COR-L47 (cell line): Measurements from ENCODE around the gene VWF.

Experiments used
- DNase-seq: peaks from one replicate; lab custom pipeline; 2025; lab: John Stamatoyannopoulos, UW

Gene VWF

GRCh38 chr12:6058481-6059161 lies 65.8 kb downstream of the VWF start:
- no peak for DNase-seq

DNA sequence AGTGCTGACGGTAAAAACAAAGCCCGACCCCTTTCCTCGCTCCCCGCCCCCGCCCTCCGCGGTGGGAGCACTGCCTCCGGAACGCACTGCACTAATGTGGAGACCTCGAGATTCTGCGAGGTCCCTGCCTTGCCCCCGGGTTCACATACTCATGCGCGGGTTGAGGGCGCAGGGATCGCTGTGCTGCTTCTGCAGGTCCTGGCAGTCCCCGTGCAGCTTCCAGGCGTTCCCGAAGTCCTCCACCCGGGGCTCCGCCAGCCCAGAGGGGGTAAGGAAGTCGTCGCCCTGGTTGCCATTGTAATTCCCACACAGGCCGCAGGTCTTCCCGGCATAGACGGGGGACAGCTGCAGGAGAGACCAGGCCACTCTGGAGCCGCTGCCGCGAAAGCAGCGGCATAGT lies 66.8 kb downstream of the VWF start:
- DNase-seq: no peak

DNA sequence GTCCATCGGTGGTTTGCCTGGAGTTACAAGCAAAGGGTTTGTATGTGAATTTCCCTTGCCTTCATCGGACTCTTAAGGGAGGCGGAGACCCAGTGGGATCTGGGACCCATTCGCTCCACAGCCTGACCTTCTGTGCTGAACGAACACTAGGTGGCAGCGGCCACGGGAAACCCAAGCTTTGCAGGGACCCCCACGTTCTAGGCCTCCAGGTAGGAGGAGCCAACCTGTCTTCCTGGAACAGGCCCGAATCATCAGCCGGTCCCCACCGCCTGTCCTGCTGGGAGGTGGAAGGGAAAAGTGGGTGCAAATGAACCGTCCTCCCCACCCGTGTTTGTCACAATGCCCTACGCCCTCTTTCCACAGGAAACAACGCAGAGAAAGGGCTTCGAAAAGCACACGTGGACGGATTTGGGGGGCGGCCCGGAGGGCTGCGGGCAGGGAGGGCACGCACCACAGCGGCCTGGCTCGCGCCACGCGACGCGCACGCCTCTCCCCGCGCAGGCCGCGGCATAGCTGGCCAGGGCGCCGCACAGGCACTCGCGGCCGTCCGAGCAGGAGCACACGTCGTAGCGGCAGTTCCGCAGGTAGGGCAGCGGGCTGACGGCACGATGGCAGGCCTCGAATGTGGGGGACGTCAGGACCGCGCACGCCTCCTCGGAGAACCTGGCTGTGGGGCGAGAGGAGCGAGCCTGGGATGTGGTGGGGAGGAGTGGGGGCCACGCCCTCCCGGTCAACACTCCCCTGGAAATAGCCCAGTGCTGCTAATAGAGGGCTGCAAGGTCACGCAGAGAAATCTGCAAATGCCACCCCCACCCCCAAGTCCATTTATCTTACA lies 67.8 kb downstream of the VWF start:
- DNase-seq: no peak

GRCh38 chr12:6053541-6053940 lies 70.9 kb downstream of the VWF start:
- no peak for DNase-seq

- no peak for DNase-seq
These were observed 71.5 kb downstream of the VWF start for GRCh38 chr12:6052940-6053329.

- no peak for DNase-seq
These were observed 72.1 kb downstream of the VWF start for GRCh38 chr12:6052206-6052939.

- no peak for DNase-seq
These were observed 74.5 kb downstream of the VWF start for GRCh38 chr12:6049992-6050391.

DNA sequence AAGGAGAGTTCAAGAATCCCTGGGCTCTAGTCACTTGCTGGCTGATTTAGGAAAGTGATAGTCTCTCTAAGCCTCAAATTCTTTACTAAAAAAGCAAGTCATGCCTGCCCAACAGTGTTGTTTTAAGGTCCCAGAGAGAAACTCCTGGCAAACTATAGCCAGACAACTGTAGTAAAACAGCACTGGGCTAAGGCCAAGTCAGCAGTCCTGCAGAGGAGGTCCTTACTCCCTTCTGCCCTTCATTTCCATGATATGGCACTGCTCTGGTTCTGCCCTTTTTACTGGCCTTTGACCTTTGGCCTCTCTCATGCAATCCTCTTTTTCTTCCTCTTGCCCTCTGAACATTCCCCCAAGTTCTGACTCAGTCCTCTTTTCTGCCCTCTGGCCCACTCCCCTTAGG lies 74.9 kb downstream of the VWF start:
- no peak for DNase-seq

DNA sequence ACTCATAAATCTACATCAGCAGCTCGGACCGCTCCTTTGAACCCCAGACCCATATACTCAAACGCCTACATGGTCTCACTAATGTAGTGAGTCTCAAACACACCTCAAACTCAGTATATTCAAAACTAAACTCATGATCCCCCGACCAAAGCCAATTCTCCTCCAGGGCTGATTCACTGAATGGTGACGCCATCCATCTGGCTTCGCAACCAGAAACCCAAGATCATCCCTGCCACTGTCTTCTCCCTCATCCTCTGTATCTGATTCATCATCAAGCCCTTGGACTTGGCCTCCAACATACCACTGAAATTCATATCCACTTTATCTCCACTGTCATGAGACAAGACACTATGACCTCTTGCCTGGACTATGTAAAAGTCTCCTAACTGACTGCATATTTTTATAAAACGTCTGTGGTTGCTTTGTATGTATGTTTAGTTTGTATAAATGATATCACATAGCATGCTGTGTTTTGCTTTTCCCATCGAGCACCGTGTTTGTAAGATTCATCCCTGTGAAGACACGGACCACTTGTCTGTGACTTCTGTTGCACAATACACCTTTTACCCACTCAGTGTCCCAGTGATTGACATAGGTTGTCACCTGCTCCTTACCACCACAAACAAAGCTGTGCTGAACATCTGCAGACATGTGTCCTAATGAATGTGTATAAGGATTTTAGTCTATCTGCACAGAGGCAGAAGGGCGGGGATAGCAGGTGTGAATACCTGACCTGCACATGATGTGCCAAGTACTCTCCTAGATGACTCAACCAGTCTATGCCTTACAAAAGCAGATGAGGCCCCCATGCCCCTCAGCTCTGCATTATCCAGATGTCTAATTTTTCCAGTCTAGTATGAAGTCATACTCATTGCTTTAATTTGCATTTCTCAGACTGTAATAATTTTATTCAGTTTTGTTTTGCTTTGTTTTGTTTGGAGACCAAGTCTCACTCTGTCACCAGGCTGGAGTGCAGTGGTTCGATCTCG lies 76.9 kb downstream of the VWF start:
- DNase-seq: no peak

- no peak for DNase-seq
These were observed 77.8 kb downstream of the VWF start for GRCh38 chr12:6046511-6047180.

DNA sequence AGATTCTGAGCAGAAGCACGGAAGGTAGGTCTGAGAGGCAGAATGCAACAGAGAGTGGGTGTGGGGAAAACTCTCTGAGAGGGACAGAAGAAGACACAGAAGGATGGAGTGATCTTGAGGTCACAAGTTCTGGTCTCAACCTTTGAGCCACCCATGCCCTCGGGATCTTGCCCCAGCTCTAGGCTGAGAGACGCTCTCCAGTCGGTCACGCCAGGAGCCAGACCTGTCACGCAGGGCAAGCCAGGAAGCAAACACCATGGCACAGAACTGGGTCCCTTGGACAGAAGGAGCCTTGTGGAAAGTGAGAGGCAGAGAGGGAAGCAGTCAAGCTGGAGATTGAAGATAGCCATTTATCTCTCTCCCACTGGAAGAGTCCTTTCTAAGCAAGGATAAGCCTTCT lies 79.0 kb downstream of the VWF start:
- DNase-seq: no peak

- no peak for DNase-seq
These were observed 80.4 kb downstream of the VWF start for GRCh38 chr12:6044082-6044481.

- DNase-seq: no peak
These were observed 82.0 kb downstream of the VWF start for GRCh38 chr12:6042446-6042845.

DNA sequence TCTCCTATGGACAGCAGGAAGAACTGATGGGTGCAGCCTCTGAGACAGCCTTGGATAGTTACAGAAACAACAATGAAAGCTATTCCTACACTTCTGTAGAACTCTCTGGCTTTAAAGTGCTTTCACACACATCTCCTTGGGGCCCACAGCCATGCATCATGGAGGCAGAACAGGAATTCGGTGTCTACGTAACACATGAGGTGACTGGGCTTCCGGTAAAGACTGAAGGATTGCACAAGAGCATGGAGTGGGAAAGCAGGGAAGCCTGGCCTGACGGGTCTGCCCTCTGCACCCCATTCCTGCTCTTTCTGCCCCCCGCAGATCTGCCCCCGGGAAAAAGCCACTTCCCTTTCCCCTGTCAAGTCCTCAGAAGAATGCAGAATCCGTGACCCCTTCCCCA lies 82.6 kb downstream of the VWF start:
- DNase-seq: no peak

- DNase-seq: no peak
These were observed 83.7 kb downstream of the VWF start for GRCh38 chr12:6040815-6041214.

DNA sequence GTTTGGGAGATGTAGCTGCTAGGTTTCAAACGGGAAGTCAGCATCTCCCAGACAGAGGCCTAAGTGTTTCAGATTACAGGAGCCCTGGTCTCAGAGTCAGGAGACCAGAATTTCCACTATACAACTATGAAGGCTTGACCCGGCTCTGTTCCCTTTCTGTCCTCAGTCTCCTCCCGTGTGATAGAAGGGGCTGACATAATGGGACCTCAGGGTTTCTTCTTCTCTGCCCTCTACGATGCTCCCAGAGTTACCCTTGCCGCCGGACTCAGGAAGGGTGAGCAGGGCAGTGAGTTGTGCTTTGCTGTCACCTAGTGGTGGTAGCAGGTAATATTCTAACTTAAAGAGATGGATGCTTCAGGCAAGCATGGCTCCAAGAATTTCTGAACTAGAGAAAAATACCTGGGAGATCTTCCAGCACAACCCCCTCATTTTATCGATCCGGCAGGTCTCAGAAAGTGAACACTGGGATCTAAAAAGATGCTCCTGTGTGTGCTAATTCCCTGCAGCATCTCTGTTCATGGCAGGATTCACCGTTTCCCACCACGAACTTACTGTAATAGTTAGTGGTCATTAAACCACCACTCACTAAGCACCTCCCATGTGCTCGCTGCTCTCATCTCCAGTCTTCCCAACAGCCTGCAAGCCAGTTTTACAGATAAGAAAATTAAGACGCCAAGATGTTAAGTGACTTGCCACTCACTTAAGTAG lies 84.4 kb downstream of the VWF start:
- DNase-seq: no peak

DNA sequence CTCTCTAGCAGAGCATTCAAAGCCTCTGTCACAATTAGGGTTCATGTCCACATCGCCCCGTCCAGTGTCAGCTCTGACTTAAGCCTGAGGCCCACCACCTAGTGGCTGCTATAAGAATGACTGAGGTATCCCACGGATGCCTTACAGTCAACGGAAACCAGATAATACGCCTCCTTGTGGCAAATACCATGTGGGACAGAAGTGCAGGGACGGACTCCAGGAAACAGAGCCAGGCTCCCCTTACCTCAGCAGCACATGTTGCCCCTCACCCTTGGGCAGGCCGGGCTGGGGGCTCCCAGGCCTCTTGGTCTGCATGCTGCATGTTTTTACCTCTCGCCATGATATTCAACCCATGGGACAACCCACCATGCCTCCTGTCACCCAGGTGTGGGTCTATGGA lies 86.3 kb downstream of the VWF start:
- DNase-seq: peak; percentile 10

GRCh38 chr12:6037459-6037858 lies 87.0 kb downstream of the VWF start:
- DNase-seq: no peak

GRCh38 chr12:6036509-6036908 lies 88.0 kb downstream of the VWF start:
- no peak for DNase-seq

DNA sequence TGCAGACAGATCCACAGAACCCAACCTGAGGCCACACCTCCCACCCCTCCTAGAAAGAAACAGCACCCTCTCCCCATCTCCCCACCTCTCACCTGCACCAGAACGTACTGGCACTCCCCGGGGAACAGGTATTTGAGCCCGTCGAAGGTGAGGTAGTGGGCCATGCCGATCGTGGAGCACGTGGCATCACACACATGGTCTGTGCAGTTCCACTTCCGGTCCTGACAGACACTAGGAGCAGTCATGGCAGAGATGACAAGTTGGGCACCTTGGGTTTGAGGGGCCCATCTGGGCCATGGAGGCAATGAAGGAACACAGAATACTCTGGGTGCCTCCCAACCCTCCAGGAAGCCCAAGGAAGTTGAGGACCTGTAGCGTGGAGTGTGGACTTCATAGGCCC lies 89.9 kb downstream of the VWF start:
- DNase-seq: no peak

GRCh38 chr12:6033546-6033945 lies 90.9 kb downstream of the VWF start:
- DNase-seq: no peak
